HEK293 (cell line): ENCODE data around the gene CTNNA2.

Experiments used
- CTCF ChIA-PET: fragments of 350-600 bp; formaldehyde crosslinking; extraction: SDS; loops from one replicate; lab custom pipeline; 2021; ENCODE audit warnings: antibody characterized with exemption; lab: Yijun Ruan, JAX
- POLR2A ChIA-PET: fragments of 300-600 bp; formaldehyde crosslinking; extraction: SDS; loops from one replicate; lab custom pipeline; 2020; ENCODE audit warnings: antibody characterized with exemption, inconsistent platforms; lab: Yijun Ruan, JAX
- H3K27ac ChIP-seq: fragments of 200-500 bp; sonication (Bioruptor generic); 2 replicates; pipeline ENCODE4 v1.5.1; 2014; ENCODE audit warnings: low read depth, low read length, control low read depth, inconsistent platforms; ENCODE audit errors: extremely low read depth
- H3K36me3 ChIP-seq, 2 experiments: fragments of 200-500 bp in 1 of 2; sonication (Bioruptor generic) in 1 of 2; 1 replicate in 1 of 2; 2 replicates in 1 of 2; pipeline ENCODE4 v1.5.1; 2014 to 2017; ENCODE audit warnings: inconsistent platforms in 2 of 2, low read length in 2 of 2; ENCODE audit not compliant: control insufficient read depth in 2 of 2, insufficient read depth in 1 of 2
- H3K4me1 ChIP-seq: fragments of 200-500 bp; sonication (Bioruptor generic); 2 replicates; pipeline ENCODE4 v1.5.1; 2014; ENCODE audit warnings: mild to moderate bottlenecking, low read length, inconsistent platforms; ENCODE audit not compliant: control insufficient read depth, insufficient read depth
- H3K4me3 ChIP-seq: 2 replicates; pipeline ENCODE4 v1.5.1; 2011; ENCODE audit warnings: low read depth, mild to moderate bottlenecking, control low read depth, low read length, moderate library complexity
- H3K9me3 ChIP-seq: fragments of 200-500 bp; sonication (Bioruptor generic); 2 replicates; pipeline ENCODE4 v1.5.1; 2014; ENCODE audit warnings: low read depth, low read length, inconsistent platforms; ENCODE audit not compliant: control insufficient read depth, insufficient read depth
- ATF2 ChIP-seq: fragments of 450-650 bp; formaldehyde crosslinking; IDR thresholded peaks from 2 replicates; pipeline ENCODE4 v1.5.1; 2016; ENCODE audit warnings: missing biosample characterization, missing genetic modification characterization, low read depth
- EGR2 ChIP-seq: fragments of 450-650 bp; formaldehyde crosslinking; IDR thresholded peaks from 2 replicates; pipeline ENCODE4 v1.5.1; 2016; ENCODE audit warnings: low read depth, missing biosample characterization, missing genetic modification characterization
- ELK4 ChIP-seq: IDR thresholded peaks from 2 replicates; pipeline ENCODE4 v1.6.1; 2011; ENCODE audit warnings: mild to moderate bottlenecking, low read depth, low read length, borderline replicate concordance
- TRIM28 ChIP-seq: IDR thresholded peaks from 2 replicates; pipeline ENCODE4 v1.6.1; 2011; ENCODE audit warnings: low read length, control low read depth, borderline replicate concordance
- YY2 ChIP-seq: fragments of 450-650 bp; formaldehyde crosslinking; IDR thresholded peaks from 2 replicates; pipeline ENCODE4 v1.5.1; 2016; ENCODE audit warnings: missing biosample characterization, missing genetic modification characterization
- ZBTB11 ChIP-seq: fragments of 450-650 bp; formaldehyde crosslinking; conservative IDR thresholded peaks from 2 replicates; pipeline ENCODE4 v1.5.1; 2016; ENCODE audit warnings: low read depth, missing biosample characterization, missing genetic modification characterization
- ZBTB49 ChIP-seq: fragments of 450-650 bp; formaldehyde crosslinking; IDR thresholded peaks from 2 replicates; pipeline ENCODE4 v1.5.1; 2016; ENCODE audit warnings: missing biosample characterization, missing genetic modification characterization, low read depth
- ZNF10 ChIP-seq: fragments of 450-650 bp; formaldehyde crosslinking; IDR thresholded peaks from 2 replicates; pipeline ENCODE4 v1.5.1; 2017; ENCODE audit warnings: missing biosample characterization, missing genetic modification characterization
- ZNF16 ChIP-seq: fragments of 450-650 bp; formaldehyde crosslinking; IDR thresholded peaks from 2 replicates; pipeline ENCODE4 v1.5.1; 2016; ENCODE audit warnings: low read depth, missing biosample characterization, missing genetic modification characterization
- ZNF169 ChIP-seq: fragments of 450-650 bp; formaldehyde crosslinking; IDR thresholded peaks from 2 replicates; pipeline ENCODE4 v1.5.1; 2016; ENCODE audit warnings: missing biosample characterization, missing genetic modification characterization
- ZNF274 ChIP-seq, 2 experiments: fragments of 200-500 bp in 1 of 2; fragments of 450-650 bp in 1 of 2; sonication (Bioruptor generic) in 1 of 2; formaldehyde crosslinking in 1 of 2; IDR thresholded peaks; 2 replicates each; pipeline versions ENCODE4 v1.5.1 to v1.6.1; 2014 to 2016; ENCODE audit warnings: borderline replicate concordance in 1 of 2, inconsistent platforms in 1 of 2, low read length in 1 of 2, missing biosample characterization in 1 of 2, missing genetic modification characterization in 1 of 2
- ZNF366 ChIP-seq: fragments of 450-650 bp; formaldehyde crosslinking; conservative IDR thresholded peaks from 2 replicates; pipeline ENCODE4 v1.5.1; 2016; ENCODE audit warnings: missing biosample characterization, missing genetic modification characterization
- ZNF510 ChIP-seq: fragments of 450-650 bp; formaldehyde crosslinking; IDR thresholded peaks from 2 replicates; pipeline ENCODE4 v1.5.1; 2018; ENCODE audit warnings: mild to moderate bottlenecking, missing genetic modification characterization, missing biosample characterization; ENCODE audit not compliant: insufficient replicate concordance
- ZNF530 ChIP-seq: fragments of 450-650 bp; formaldehyde crosslinking; IDR thresholded peaks from 2 replicates; pipeline ENCODE4 v1.5.1; 2016; ENCODE audit warnings: low read depth, missing biosample characterization, missing genetic modification characterization
- ZNF621 ChIP-seq: fragments of 450-650 bp; formaldehyde crosslinking; IDR thresholded peaks from 2 replicates; pipeline ENCODE4 v1.5.1; 2017; ENCODE audit warnings: missing biosample characterization, missing genetic modification characterization
- ZSCAN16 ChIP-seq: fragments of 450-650 bp; formaldehyde crosslinking; IDR thresholded peaks from 2 replicates; pipeline ENCODE4 v1.5.1; 2016; ENCODE audit warnings: missing biosample characterization, missing genetic modification characterization
- ZSCAN5A ChIP-seq: fragments of 450-650 bp; formaldehyde crosslinking; IDR thresholded peaks from 2 replicates; pipeline ENCODE4 v1.5.1; 2016; ENCODE audit warnings: missing biosample characterization, missing genetic modification characterization

CTNNA2 gene

GRCh38 chr2:79782576-79783452, 270.0 kb downstream of the CTNNA2 start (continued):
- TF ChIP-seq ZNF274 (IDR thresholded peaks at IDR 0.05; ENCODE audit: low read length) = no peak
- TF ChIP-seq ZNF274 (tag by site-specific recombination; IDR thresholded peaks at IDR 0.05; ENCODE audit: borderline replicate concordance) = no peak

- no peaks in the 10 kb centered on the region for H3K4me1 ChIP-seq
- no peaks in the 10 kb centered on the region for H3K9me3 ChIP-seq
- CTCF ChIA-PET = no interaction called here
- POLR2A ChIA-PET = no interaction called here
- no peak overlapping the region for H3K4me3 ChIP-seq
- H3K27ac ChIP-seq = no peak overlapping the region
- no peaks in the 10 kb centered on the region for H3K36me3 ChIP-seq
- TF ChIP-seq ZNF16 (no peak), TRIM28 (peak; percentile 52; the same call in 1 of the 2 replicates)
Observed at GRCh38 chr2:79788952-79789651, 276.3 kb downstream of the CTNNA2 start.

- Histone ChIP-seq H3K27ac (no peak overlapping the region), H3K36me3 (no peaks in the 10 kb centered on the region), H3K9me3 (no peaks in the 10 kb centered on the region), H3K4me3 (no peak overlapping the region), H3K4me1 (no peaks in the 10 kb centered on the region)
- POLR2A ChIA-PET = no interaction called here
- CTCF ChIA-PET = no interaction called here
- TF ChIP-seq ZBTB49 (tag by site-specific recombination) = no peak
- no peak for TF ChIP-seq ATF2 (tag by site-specific recombination)
- TF ChIP-seq ZSCAN5A (tag by site-specific recombination) = no peak
- no peak for TF ChIP-seq ZNF530 (tag by site-specific recombination)
Observed at GRCh38 chr2:79789811-79790210, 277.0 kb downstream of the CTNNA2 start.

GRCh38 chr2:79792090-79792489, 279.2 kb downstream of the CTNNA2 start:
- POLR2A ChIA-PET = no interaction called here
- Histone ChIP-seq H3K36me3 (no peaks in the 10 kb centered on the region), H3K27ac (no peak overlapping the region), H3K4me1 (no peaks in the 10 kb centered on the region), H3K9me3 (no peaks in the 10 kb centered on the region), H3K4me3 (no peak overlapping the region)
- CTCF ChIA-PET = no interaction called here
- TF ChIP-seq EGR2 (tag by site-specific recombination) (no peak), ZSCAN16 (tag by site-specific recombination) (no peak), ZNF169 (tag by site-specific recombination) (no peak), ELK4 (no peak), ZNF621 (tag by site-specific recombination) (no peak), ZNF366 (tag by site-specific recombination) (no peak), YY2 (tag by site-specific recombination) (no peak), ZBTB11 (no peak), ZNF510 (tag by site-specific recombination) (no peak), ZNF10 (tag by site-specific recombination) (no peak)
